GM23338 (cell line): Measurements from ENCODE around the gene FERMT3. TPM values are rescaled to one million over a fixed set of nuclear protein-coding genes. Genes with fewer than 3 reads are reported as not detected.

Experiments used
- ATAC-seq: fragments of 200-7000 bp; cut with Tn5 transposase; 3 replicates; pipeline ENCODE4 v1.9.1; 2020
- DNase-seq: peaks from one replicate; pipeline ENCODE4 v3.0.0-alpha.2; 2015; ENCODE audit warnings: low spot score
- H2AFZ ChIP-seq: fragments of 200-600 bp; sonication (generic); 2 replicates; pipeline ENCODE4 v1.8.0; 2016; ENCODE audit warnings: antibody characterized with exemption, mild to moderate bottlenecking, moderate library complexity
- H3F3A ChIP-seq: fragments of 200-600 bp; sonication (generic); replicated peaks from 2 replicates; pipeline ENCODE4 v1.8.0; 2017; ENCODE audit warnings: antibody characterized with exemption, mixed run types, low read depth
- H3K27ac ChIP-seq: fragments of 200-600 bp; sonication (generic); 2 replicates; pipeline ENCODE4 v1.6.1; 2016; ENCODE audit warnings: low read depth
- H3K27me3 ChIP-seq: fragments of 200-600 bp; sonication (generic); 2 replicates; pipeline ENCODE4 v1.8.0; 2016; ENCODE audit warnings: mild to moderate bottlenecking, mixed run types, moderate library complexity; ENCODE audit not compliant: insufficient read depth
- H3K36me3 ChIP-seq: fragments of 200-600 bp; sonication (generic); 2 replicates; pipeline ENCODE4 v1.8.0; 2016; ENCODE audit warnings: mild to moderate bottlenecking; ENCODE audit not compliant: insufficient read depth
- H3K4me1 ChIP-seq: fragments of 200-600 bp; sonication (generic); 2 replicates; pipeline ENCODE4 v1.8.0; 2016; ENCODE audit warnings: mild to moderate bottlenecking, moderate library complexity; ENCODE audit not compliant: insufficient read depth
- H3K4me2 ChIP-seq: fragments of 200-600 bp; sonication (generic); 2 replicates; pipeline ENCODE4 v1.7.1; 2017; ENCODE audit warnings: mixed run types
- H3K4me3 ChIP-seq: fragments of 200-600 bp; sonication (generic); 2 replicates; pipeline ENCODE4 v1.6.1; 2016; ENCODE audit warnings: mixed run types
- H3K79me2 ChIP-seq: fragments of 200-600 bp; sonication (generic); replicated peaks from 2 replicates; pipeline ENCODE4 v1.8.0; 2017; ENCODE audit warnings: mild to moderate bottlenecking; ENCODE audit not compliant: insufficient read depth
- H3K9me2 ChIP-seq: fragments of 200-600 bp; sonication (generic); 2 replicates; pipeline ENCODE4 v1.8.0; 2017; ENCODE audit not compliant: insufficient read depth
- H4K20me1 ChIP-seq: fragments of 200-600 bp; sonication (generic); replicated peaks from 2 replicates; pipeline ENCODE4 v1.8.0; 2017; ENCODE audit warnings: mild to moderate bottlenecking; ENCODE audit not compliant: insufficient read depth
- H3K27ac Mint-ChIP-seq: 2 replicates; pipeline ENCODE4 v1.8.0; 2020; ENCODE audit warnings: inconsistent platforms, mild to moderate bottlenecking, moderate library complexity, mixed read lengths
- H3K27me3 Mint-ChIP-seq: 3 replicates; pipeline ENCODE4 v1.8.0; 2022; ENCODE audit warnings: low read depth, mild to moderate bottlenecking, moderate library complexity, mixed read lengths, inconsistent platforms; ENCODE audit not compliant: insufficient read depth, poor library complexity
- H3K36me3 Mint-ChIP-seq: 3 replicates; pipeline ENCODE4 v1.8.0; 2021; ENCODE audit warnings: low read depth, mild to moderate bottlenecking, inconsistent platforms, moderate library complexity, mixed read lengths
- H3K4me1 Mint-ChIP-seq: 3 replicates; pipeline ENCODE4 v1.8.0; 2020; ENCODE audit warnings: mild to moderate bottlenecking, inconsistent platforms, mixed read lengths
- H3K4me3 Mint-ChIP-seq: 3 replicates; pipeline ENCODE4 v1.8.0; 2021; ENCODE audit warnings: moderate library complexity, mild to moderate bottlenecking, inconsistent platforms, mixed read lengths
- H3K9me3 Mint-ChIP-seq: 3 replicates; pipeline ENCODE4 v1.8.0; 2020; ENCODE audit warnings: moderate library complexity, mild to moderate bottlenecking, inconsistent platforms, mixed read lengths
- CREB1 ChIP-seq: fragments of 250-450 bp; sonication (Bioruptor Pico); IDR thresholded peaks from 2 replicates; pipeline ENCODE4 v1.5.0; 2020; ENCODE audit warnings: low read depth, mild to moderate bottlenecking, moderate library complexity
- CTCF ChIP-seq, 2 experiments: fragments of 200-600 bp in 1 of 2; sonication (generic) in 1 of 2; conservative IDR thresholded peaks; 2 replicates each; pipeline versions ENCODE4 v1.5.1 to v1.6.1; 2016 to 2017; ENCODE audit warnings: antibody characterized with exemption in 2 of 2, low read depth in 2 of 2, mild to moderate bottlenecking in 2 of 2, moderate library complexity in 1 of 2
- ETS1 ChIP-seq: IDR thresholded peaks from 2 replicates; pipeline ENCODE4 v1.6.1; 2016; ENCODE audit warnings: antibody characterized with exemption
- EZH2 ChIP-seq: fragments of 200-600 bp; sonication (generic); IDR thresholded peaks from one replicate; pipeline ENCODE4 v1.8.0; 2017; ENCODE audit warnings: antibody characterized with exemption, mild to moderate bottlenecking, low read depth; ENCODE audit not compliant: unreplicated experiment
- EZH2phosphoT487 ChIP-seq: fragments of 200-600 bp; sonication (generic); IDR thresholded peaks from one replicate; pipeline ENCODE4 v1.8.1; 2018; ENCODE audit warnings: antibody characterized with exemption; ENCODE audit not compliant: unreplicated experiment
- JUNB ChIP-seq: IDR thresholded peaks from one replicate; pipeline ENCODE4 v1.6.1; 2016; ENCODE audit warnings: antibody characterized with exemption; ENCODE audit not compliant: unreplicated experiment
- NANOG ChIP-seq: IDR thresholded peaks from 2 replicates; pipeline ENCODE4 v1.6.1; 2016; ENCODE audit warnings: antibody characterized with exemption, borderline replicate concordance
- POLR2AphosphoS5 ChIP-seq: IDR thresholded peaks from 2 replicates; pipeline ENCODE4 v1.6.1; 2016; ENCODE audit warnings: antibody characterized with exemption, low read depth
- REST ChIP-seq: IDR thresholded peaks from one replicate; pipeline ENCODE4 v1.6.1; 2018; ENCODE audit warnings: antibody characterized with exemption; ENCODE audit not compliant: unreplicated experiment
- STAT1 ChIP-seq: IDR thresholded peaks from one replicate; pipeline ENCODE4 v1.6.1; 2016; ENCODE audit warnings: antibody characterized with exemption; ENCODE audit not compliant: unreplicated experiment
- ZNF114 ChIP-seq: fragments of 250-450 bp; sonication (Bioruptor Pico); IDR thresholded peaks from 2 replicates; pipeline ENCODE4 v1.5.0; 2020; ENCODE audit warnings: mild to moderate bottlenecking, moderate library complexity
- ZNF331 ChIP-seq: fragments of 250-450 bp; sonication (Bioruptor Pico); IDR thresholded peaks from 2 replicates; pipeline ENCODE4 v1.5.0; 2020; ENCODE audit warnings: low read depth, mild to moderate bottlenecking, moderate library complexity
- polyA plus RNA-seq: library from polyadenylated mRNA; unstranded; fragments of >200 nt; fragmentation: Nextera tagmentation; extraction: Ambion mirVana; gene quantifications from 2 replicates; pipeline ENCODE4 v1.2.1, GENCODE V29; 2016
- total RNA-seq: library from RNA; depleted of rRNA; stranded (reverse); fragments of >200 nt; shearing (Covaris generic); gene quantifications from 2 replicates; pipeline ENCODE4 v1.2.3, GENCODE V29; 2014
- TF ChIP-seq, protein P1 (sequence below): fragments of 250-450 bp; sonication (Bioruptor Pico); IDR thresholded peaks from 2 replicates; pipeline ENCODE4 v1.5.0; 2020; ENCODE audit warnings: mild to moderate bottlenecking, moderate library complexity

The FERMT3 gene
- total and polyA plus RNA-seq, 2 experiments from 2014 or later: 1.5 to 1.6 TPM

DNA sequence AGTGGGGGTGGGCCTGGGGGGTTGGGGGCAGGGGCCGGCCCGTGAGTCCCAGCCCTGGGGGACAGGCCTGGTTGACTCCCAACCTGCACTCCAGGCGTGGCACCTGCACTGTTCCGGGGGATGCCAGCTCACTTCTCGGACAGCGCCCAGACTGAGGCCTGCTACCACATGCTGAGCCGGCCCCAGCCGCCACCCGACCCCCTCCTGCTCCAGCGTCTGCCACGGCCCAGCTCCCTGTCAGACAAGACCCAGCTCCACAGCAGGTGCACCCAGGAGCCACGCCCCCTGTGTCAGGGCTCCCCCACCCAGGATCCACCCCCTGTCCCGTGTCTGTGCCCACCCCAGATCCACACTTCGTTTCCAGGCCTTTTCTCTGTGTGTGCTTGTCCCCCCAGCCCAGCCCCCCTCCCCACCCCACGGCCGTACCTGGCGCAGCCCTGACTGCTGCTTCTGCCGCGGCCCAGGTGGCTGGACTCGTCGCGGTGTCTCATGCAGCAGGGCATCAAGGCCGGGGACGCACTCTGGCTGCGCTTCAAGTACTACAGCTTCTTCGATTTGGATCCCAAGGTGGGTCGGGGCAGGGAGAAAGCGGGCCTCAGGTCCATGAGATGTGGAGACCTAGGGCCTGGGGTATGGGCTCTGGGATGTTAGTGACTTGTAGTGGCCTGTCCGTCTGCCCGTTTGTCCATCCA is 4.8 kb downstream of the FERMT3 start:
- Histone ChIP-seq H3K27ac (no peak overlapping the region), H3K27me3 (no peaks in the 10 kb centered on the region), H3K36me3 (peaks cover 4% of the 10 kb centered on the region; the same call in 1 of the 2 replicates), H2AFZ (no peak overlapping the region), H3K4me3 (no peak overlapping the region), H3K79me2 (no peaks in the 10 kb centered on the region), H3K4me1 (no peaks in the 10 kb centered on the region), H4K20me1 (no peaks in the 10 kb centered on the region), H3K9me2 (no peaks in the 10 kb centered on the region), H3F3A (peaks cover 8% of the 10 kb centered on the region; the same call in 1 of the 2 replicates), H3K4me2 (no peak overlapping the region)
- no peak for ATAC-seq
- Mint-ChIP-seq H3K27me3 (peaks cover 12% of the 10 kb centered on the region), H3K27ac (no peak overlapping the region), H3K9me3 (no peaks in the 10 kb centered on the region), H3K4me1 (peaks cover 3% of the 10 kb centered on the region; the same call in 2 of the 3 replicates), H3K4me3 (no peak overlapping the region), H3K36me3 (peaks cover 22% of the 10 kb centered on the region)
- TF ChIP-seq EZH2phosphoT487 (no peak), NANOG (no peak), REST (no peak), CTCF (conservative IDR thresholded peaks at IDR 0.05; ENCODE audit: low read depth in 2 of 2) (no peak), STAT1 (no peak), JUNB (no peak), ZNF114 (CRISPR knock-in tag) (no peak), EZH2 (no peak), ETS1 (no peak), CREB1 (CRISPR knock-in tag) (no peak), ZNF331 (CRISPR knock-in tag) (no peak), POLR2AphosphoS5 (no peak)
- TF ChIP-seq, protein P1, sequence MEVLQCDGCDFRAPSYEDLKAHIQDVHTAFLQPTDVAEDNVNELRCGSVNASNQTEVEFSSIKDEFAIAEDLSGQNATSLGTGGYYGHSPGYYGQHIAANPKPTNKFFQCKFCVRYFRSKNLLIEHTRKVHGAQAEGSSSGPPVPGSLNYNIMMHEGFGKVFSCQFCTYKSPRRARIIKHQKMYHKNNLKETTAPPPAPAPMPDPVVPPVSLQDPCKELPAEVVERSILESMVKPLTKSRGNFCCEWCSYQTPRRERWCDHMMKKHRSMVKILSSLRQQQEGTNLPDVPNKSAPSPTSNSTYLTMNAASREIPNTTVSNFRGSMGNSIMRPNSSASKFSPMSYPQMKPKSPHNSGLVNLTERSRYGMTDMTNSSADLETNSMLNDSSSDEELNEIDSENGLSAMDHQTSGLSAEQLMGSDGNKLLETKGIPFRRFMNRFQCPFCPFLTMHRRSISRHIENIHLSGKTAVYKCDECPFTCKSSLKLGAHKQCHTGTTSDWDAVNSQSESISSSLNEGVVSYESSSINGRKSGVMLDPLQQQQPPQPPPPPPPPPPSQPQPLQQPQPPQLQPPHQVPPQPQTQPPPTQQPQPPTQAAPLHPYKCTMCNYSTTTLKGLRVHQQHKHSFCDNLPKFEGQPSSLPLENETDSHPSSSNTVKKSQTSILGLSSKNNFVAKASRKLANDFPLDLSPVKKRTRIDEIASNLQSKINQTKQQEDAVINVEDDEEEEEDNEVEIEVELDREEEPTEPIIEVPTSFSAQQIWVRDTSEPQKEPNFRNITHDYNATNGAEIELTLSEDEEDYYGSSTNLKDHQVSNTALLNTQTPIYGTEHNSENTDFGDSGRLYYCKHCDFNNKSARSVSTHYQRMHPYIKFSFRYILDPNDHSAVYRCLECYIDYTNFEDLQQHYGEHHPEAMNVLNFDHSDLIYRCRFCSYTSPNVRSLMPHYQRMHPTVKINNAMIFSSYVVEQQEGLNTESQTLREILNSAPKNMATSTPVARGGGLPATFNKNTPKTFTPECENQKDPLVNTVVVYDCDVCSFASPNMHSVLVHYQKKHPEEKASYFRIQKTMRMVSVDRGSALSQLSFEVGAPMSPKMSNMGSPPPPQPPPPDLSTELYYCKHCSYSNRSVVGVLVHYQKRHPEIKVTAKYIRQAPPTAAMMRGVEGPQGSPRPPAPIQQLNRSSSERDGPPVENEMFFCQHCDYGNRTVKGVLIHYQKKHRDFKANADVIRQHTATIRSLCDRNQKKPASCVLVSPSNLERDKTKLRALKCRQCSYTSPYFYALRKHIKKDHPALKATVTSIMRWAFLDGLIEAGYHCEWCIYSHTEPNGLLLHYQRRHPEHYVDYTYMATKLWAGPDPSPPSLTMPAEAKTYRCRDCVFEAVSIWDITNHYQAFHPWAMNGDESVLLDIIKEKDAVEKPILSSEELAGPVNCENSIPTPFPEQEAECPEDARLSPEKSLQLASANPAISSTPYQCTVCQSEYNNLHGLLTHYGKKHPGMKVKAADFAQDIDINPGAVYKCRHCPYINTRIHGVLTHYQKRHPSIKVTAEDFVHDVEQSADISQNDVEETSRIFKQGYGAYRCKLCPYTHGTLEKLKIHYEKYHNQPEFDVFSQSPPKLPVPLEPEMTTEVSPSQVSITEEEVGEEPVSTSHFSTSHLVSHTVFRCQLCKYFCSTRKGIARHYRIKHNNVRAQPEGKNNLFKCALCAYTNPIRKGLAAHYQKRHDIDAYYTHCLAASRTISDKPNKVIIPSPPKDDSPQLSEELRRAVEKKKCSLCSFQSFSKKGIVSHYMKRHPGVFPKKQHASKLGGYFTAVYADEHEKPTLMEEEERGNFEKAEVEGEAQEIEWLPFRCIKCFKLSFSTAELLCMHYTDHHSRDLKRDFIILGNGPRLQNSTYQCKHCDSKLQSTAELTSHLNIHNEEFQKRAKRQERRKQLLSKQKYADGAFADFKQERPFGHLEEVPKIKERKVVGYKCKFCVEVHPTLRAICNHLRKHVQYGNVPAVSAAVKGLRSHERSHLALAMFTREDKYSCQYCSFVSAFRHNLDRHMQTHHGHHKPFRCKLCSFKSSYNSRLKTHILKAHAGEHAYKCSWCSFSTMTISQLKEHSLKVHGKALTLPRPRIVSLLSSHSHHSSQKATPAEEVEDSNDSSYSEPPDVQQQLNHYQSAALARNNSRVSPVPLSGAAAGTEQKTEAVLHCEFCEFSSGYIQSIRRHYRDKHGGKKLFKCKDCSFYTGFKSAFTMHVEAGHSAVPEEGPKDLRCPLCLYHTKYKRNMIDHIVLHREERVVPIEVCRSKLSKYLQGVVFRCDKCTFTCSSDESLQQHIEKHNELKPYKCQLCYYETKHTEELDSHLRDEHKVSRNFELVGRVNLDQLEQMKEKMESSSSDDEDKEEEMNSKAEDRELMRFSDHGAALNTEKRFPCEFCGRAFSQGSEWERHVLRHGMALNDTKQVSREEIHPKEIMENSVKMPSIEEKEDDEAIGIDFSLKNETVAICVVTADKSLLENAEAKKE (CRISPR knock-in tag): no peak
- no peak for DNase-seq
